ENCODE measurements around the gene CPE.

DNA sequence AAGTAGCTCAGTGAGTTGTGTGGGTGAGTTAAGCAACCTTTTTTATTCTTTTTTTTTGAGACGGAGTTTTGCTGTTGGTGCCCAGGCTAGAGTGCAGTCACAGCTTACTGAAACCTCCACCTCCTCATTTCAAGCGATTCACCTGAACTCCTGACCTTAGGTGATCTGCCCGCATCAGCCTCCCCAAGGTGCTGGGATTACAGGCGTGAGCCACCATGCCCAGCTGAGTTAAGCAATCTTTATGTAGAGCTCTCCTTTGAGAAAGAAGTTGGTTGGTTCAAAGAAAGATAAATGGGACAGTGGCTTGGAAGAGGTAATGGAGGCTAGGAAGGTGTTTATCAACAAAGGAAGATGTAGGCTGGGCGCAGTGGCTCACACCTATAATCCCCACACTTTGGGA lies 48.1 kb upstream of the CPE start:
- TF ChIP-seq, protein P1, sequence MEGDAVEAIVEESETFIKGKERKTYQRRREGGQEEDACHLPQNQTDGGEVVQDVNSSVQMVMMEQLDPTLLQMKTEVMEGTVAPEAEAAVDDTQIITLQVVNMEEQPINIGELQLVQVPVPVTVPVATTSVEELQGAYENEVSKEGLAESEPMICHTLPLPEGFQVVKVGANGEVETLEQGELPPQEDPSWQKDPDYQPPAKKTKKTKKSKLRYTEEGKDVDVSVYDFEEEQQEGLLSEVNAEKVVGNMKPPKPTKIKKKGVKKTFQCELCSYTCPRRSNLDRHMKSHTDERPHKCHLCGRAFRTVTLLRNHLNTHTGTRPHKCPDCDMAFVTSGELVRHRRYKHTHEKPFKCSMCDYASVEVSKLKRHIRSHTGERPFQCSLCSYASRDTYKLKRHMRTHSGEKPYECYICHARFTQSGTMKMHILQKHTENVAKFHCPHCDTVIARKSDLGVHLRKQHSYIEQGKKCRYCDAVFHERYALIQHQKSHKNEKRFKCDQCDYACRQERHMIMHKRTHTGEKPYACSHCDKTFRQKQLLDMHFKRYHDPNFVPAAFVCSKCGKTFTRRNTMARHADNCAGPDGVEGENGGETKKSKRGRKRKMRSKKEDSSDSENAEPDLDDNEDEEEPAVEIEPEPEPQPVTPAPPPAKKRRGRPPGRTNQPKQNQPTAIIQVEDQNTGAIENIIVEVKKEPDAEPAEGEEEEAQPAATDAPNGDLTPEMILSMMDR (IDR thresholded peaks at IDR 0.05; ENCODE audit: low read length): no peak
- TF ChIP-seq EZH2 (optimal IDR thresholded peaks at IDR 0.05; ENCODE audit: low read depth, low read length): no peak
- no peak for TF ChIP-seq EZH2phosphoT487 (IDR thresholded peaks at IDR 0.05; ENCODE audit: low read length)
